Measurements from ENCODE around the gene ZNF532.

- TF ChIP-seq CTCF (optimal IDR thresholded peaks at IDR 0.05 in 1 of 3, IDR thresholded peaks at IDR 0.05 in 1 of 3, conservative IDR thresholded peaks at IDR 0.05 in 1 of 3; ENCODE audit: extremely low read depth in 1 of 3, insufficient read depth in 2 of 3, low read length in 3 of 3): no peak
- no peak for TF ChIP-seq EZH2 (IDR thresholded peaks at IDR 0.05; ENCODE audit: low read length)
Measured at GRCh38 chr18:58978916-58979315, 114.2 kb downstream of the ZNF532 start.

All from keratinocyte (primary cell).